NCI-H748 (cell line): Measurements from ENCODE around the gene KCNT2.
A peak's percentile ranks its signal among the peaks of the same experiment; 100 is the strongest.
"Not testable (repeated sequence)": the region's sequence is repeated elsewhere in the genome, so short reads cannot be mapped to it uniquely, and the experiment has no call there.

Experiments
- DNase-seq: peaks from one replicate; lab custom pipeline; 2025; ENCODE audit not compliant: unreplicated experiment; lab: John Stamatoyannopoulos, UW

Gene KCNT2

GRCh38 chr1:196593955-196594354, 14.3 kb downstream of the KCNT2 start:
- no peak for DNase-seq

DNA sequence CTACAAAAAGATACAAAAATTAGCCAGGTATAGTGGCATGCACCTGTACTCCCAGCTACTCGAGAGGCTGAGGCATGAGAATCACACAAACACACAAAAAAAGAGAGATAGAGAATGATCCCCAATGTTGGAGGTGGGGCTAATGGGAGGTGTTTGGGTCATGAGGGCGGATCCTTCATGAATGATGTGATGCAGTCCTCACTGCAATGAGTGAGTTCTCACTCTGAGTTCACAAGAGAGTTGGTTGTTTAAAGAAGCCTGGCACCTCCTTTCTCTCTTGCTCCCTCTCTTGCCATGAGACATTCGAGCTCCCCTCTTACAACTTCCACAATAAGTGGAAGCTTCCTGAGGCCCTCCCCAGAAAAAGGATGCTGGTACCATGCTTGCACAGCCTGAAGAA, 17.3 kb downstream of the KCNT2 start:
- DNase-seq: no peak

GRCh38 chr1:196590012-196590708, 18.1 kb downstream of the KCNT2 start:
- no peak for DNase-seq

GRCh38 chr1:196584696-196585095, 23.5 kb downstream of the KCNT2 start:
- DNase-seq: no peak

GRCh38 chr1:196577386-196577785, 30.9 kb downstream of the KCNT2 start:
- DNase-seq: no peak

DNA sequence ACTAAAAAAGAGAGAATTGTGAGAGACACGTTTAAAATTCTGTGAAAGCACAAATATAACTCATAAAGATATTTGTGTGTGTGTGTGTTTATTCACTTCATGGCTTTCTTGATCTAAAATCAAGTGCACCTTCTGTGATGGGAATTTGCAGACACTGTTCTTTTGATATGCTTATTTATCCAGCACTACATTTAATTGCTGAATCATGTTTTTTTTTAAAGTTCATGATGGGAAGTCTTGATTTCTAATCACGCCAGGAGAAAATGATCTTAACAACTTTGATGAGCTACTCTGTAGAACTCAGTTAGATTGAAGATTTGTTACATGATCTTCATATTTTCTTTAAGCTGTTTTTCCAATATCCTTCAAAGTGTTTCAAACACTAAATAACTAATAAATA, 35.0 kb downstream of the KCNT2 start:
- no peak for DNase-seq

GRCh38 chr1:196567238-196567637, 41.0 kb downstream of the KCNT2 start:
- no peak for DNase-seq

DNA sequence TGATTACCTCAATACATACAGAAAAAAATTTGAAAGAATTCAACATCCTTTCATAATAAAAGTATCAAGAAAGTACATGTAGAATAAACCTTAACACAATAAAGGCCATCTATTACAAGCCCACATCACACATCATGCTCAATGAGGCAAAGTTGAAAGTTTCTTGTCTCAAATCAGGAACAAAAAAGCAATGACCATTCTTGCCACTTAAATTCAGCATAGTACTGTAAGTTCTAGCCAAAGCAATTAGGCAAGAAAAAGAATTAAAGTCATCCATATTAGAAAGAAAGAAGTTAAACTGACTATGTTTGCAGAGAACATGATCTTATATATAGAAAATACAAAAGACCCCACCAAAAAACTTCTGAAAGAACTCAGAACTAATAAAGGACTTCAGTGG, 44.5 kb downstream of the KCNT2 start:
- no peak for DNase-seq

DNA sequence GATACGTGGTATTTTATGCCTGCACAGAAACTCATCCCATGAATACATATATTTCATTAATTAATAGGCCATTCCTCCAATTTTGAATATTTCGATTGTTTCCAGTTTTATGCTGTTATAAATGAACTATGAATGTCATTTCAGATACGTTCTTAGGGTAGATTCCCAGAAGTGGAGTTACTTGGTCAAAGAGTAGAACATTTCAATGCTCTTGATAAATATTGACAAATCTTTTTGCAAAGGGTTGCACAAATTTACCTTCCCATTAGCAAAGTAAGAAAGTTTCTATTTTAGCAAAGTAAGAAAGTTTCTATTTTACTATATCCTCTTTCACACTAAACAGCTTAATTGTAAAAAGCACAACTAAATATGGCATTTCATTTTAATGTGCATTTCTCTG, 48.9 kb downstream of the KCNT2 start:
- DNase-seq: no peak

DNA sequence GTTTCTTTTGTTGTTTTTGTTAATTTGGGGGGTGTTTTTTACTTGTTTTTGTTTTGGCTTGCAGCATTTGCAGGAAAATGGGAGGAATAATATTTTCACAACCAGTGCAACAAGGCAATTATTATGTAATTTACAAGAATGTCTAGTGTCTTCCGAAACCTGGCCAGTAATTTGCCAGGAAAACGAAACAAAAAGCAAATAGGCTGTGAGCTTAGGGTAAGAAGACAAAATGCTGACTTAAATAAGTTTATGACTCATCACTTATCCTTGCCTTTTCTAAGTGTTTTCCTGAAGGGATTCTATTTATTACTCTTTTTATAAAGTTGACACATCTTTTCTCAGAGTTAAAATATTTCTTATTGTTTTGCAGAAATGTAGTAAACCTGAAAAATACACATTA, 49.8 kb downstream of the KCNT2 start:
- peak; percentile 30 for DNase-seq

DNA sequence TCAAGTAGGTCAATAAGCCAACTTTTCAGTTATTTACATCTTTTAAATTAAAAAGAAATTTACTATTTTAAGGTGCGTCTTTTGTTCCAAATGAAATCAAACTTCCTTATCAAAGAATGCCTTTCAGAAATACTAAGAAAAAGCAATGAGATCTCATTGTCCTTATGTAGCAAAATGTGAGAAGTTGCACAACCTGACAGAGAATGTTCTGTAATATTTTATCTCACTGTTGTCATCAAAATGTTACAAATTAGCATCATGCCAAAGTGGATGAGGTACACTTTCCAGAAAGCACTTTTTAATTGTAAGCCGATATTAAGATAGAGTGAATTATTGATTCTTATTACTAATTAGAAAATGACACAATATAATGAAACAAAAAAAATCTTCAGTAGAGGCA, 50.4 kb downstream of the KCNT2 start:
- DNase-seq: no peak

GRCh38 chr1:196550731-196551130, 57.5 kb downstream of the KCNT2 start:
- no peak for DNase-seq

DNA sequence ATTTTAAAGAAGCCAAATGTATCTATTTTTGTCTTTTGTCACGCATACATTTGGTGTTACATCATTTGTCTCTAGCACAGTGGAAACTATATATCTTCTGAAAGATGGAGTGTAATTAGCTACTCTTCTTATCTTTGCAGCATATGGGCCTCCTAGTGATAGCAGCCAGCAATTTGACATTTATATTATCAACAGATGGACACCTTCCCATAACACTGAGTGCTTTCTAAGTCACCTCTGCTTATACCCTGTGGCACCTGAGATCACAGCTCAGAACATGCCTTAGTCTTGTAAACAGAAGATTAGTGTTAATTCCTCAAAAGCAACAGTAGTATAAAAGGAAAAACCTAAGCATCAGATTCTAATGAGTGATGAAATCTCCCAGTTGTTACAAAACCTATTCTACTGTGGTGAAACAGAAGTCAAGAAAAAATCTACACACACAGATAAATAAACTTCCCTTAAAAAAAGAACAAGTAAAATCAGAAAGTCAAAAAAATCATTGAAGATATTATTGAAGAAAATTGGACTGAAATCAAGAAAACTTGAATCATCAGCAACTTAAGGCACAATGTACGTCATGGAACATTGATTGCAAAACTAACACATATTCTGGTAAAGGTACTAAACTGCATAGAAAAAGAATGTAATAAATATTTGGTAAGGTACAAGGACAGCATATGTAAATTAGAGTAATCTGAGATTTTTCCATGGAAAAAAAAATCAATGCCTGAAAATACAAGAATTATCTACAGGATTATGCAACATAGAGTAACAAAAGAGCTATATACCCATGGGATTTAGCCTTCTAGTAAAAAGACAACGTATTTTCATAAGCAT, 61.7 kb downstream of the KCNT2 start:
- DNase-seq: no peak

DNA sequence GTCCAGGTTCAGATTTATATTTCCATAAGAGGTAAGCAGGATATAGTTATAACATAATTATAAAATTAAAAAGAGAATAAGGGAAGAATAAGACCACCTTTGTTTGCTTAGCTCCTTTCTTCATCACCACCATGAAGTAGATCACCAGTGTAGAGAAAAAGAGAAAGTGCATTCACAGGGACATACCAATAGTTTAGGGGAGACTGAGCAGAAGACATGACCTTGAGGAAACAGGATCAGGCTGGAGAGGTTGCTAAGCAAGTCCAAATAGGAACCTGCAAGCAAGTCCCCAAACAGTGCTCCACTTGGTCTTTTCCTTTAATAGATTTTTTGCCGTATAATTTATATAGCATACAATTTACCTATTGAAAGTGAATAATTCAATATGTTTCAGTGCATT, 63.0 kb downstream of the KCNT2 start:
- DNase-seq: no peak

- no peak for DNase-seq
Measured at GRCh38 chr1:196544617-196545016, 63.6 kb downstream of the KCNT2 start.

- peak; percentile 13 for DNase-seq
Measured at GRCh38 chr1:196543833-196544232, 64.4 kb downstream of the KCNT2 start.

DNA sequence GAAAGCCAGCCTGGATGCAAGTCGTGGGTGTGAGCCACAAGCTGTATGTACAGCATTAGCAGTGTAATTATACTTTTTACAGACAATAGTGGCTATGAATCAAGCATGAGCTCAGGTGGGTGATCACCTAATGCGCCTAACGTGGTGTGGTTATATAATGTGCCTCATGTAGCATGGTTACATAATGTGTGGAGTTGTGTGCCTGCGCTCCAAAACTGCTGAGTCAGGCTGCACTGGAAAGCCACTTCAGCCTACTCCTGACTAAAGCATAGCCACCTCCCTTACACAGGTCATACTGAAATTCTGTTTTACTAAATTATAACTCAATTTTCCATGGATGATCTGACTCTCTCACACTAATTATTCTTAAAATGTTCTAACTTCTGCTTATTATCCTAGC, 69.8 kb downstream of the KCNT2 start:
- peak; percentile 18 for DNase-seq

DNA sequence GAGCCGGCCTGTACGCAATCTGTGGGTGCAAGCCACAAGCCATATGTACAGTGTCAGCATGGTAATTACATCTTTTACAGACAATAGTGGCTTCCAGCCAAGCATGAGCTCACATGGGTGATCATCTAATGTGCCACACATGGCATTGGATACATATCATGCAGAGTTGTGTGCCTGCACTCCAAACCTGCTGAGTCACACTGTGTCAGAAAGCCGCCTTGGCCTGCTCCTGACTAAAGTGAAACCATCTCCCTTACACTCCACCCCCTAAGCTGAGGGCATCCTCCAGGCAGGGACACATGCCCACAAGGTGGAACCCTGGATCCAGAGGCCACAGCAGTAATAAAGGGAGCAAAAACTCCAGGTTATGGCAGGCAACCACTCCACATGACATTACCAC, 72.5 kb downstream of the KCNT2 start:
- DNase-seq: peak; percentile 57

DNA sequence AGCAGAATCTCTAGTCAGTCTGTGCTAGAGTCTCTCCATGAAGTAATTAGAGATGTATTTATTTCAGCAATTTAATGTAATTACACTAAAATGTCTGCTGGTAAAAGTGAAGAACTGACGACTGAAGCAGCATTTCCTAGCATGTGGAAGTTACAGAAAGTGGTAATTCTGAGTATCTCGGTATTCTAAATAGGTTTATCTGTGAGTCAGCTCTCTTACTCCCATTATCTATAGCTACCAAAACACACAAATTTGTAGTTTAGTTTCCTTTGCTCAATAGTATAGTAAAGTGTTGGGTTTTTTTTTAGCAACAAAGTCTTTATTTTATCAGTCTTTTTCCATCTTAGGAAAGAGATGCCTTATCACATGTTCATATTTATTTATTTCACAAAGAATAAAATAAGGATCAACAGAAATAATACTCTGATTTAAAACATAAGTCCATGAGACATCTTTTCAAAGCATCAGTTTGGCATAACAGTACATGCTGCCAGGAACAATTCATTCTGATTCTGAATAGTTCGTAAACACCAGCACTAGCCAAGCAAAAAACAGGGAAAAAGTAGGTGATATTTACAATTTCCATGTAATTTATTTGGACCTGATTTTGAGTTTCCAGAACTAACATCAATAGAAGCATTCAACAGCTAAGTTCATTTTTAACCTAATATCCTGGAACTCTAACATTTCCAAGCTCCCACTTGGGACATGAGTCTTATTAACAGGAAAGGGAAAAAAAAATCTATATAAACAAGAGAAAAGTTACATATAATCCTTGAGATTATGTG, 76.3 kb downstream of the KCNT2 start:
- DNase-seq: no peak

- no peak for DNase-seq
Measured at GRCh38 chr1:196527919-196528318, 80.3 kb downstream of the KCNT2 start.

- not testable (repeated sequence) for DNase-seq
Measured at GRCh38 chr1:196522574-196523345, 85.5 kb downstream of the KCNT2 start.
